Kidney glomerular epithelial cell (primary cell): Measurements from ENCODE around the gene COL20A1.

Experiments used
- DNase-seq: peaks from one replicate; lab custom pipeline; 2025; lab: John Stamatoyannopoulos, UW

COL20A1 gene

GRCh38 chr20:63321148-63321831, 28.3 kb downstream of the COL20A1 start:
- DNase-seq = no peak

- no peak for DNase-seq
Measured at GRCh38 chr20:63322146-63322932, 29.4 kb downstream of the COL20A1 start.

DNA sequence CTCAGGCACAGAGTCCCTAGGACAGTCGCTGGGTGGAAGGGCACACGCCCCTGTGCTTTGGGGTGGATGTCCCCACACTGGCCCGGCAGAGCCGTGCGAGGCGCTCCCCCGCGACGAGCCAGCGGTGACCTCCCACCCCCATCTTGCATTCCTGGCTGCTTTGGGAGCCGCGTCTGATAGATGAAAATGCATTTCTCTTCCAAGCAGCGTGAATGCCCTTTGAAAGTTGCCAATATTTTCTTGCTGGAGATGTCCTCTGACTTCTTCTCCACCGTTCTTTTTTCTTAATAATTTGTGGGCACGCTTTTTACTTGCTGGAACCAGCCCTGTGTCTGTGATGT, 29.9 kb downstream of the COL20A1 start:
- DNase-seq = no peak

DNA sequence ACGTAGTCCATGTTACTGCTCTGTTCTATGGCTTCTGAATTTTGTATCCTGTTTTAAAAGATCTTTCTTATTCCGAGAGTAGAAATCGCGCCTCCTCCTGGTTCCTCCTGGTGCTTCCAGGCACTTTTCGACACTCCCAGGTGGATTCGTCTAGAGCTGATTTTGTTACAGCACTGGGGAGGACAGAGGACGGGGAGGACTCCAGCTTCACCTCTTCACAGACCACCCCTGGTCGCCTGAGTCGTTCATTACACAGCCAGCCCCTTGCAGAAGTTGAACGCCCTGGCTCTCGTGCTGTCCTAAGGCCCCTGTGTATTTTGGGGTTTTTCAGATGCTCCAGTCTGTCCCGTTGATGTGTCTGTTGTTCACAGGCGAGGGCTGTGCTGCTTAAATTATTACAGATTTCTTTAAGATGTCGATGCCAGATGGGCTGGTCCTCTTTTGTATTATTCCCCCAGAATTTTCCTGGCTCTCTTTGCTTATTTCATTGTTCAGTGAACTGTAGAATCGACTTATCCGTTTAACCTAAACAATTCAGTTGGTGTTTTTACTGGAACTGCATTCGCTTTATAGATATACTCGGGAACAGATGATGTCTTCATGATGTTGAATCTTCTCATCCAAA, 30.5 kb downstream of the COL20A1 start:
- no peak for DNase-seq

DNA sequence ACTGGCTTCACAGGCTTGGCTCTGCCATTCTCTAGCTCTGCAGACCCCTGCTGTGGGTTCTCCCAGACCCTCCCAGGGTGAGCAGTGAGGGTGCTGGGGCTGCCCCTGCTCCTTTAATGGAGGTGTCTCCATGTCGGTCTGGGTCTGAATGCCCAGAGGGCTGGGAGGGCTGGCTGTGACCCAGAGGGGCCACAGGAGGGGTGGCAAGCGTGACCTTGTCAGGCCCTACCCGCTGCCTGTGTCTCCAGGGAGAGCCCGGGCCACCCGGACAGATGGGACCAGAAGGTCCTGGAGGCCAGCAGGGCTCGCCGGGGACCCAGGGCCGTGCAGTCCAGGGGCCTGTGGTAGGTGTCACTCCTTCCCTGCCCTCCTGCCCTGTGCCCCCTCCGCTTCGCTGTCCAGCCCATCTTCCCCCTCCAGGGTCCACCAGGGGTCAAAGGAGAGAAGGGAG, 32.1 kb downstream of the COL20A1 start:
- no peak for DNase-seq

- no peak for DNase-seq
Measured at GRCh38 chr20:63325554-63326313, 32.7 kb downstream of the COL20A1 start.

- DNase-seq = no peak
Measured at GRCh38 chr20:63326314-63327230, 33.6 kb downstream of the COL20A1 start.

DNA sequence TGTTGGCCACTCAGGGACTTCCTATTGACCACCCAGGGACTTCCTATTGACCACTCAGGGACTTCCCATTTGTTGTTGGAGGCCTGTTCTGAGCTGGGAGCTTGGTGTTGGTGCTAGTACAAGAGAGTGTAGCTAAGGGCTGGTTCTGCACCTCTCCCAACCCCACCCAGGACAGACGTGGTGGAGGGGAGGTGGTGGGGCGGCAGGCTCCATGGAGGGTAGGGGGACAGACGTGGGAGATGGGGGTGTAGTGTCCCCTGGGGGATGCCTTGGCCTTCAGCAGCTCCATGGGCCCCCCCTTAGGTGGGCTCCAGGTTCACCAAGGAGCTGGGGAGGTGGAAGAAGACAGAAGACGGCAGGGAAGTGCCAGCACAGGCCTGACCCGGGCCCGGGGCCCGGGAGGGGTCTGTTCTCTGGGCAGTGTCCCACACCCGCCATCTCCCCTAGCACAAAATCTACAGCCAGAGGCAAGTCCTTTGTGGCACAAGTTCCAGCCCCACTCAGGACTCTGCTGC, 34.3 kb downstream of the COL20A1 start:
- DNase-seq = no peak

- DNase-seq = no peak
Measured at GRCh38 chr20:63328026-63328700, 35.2 kb downstream of the COL20A1 start.

DNA sequence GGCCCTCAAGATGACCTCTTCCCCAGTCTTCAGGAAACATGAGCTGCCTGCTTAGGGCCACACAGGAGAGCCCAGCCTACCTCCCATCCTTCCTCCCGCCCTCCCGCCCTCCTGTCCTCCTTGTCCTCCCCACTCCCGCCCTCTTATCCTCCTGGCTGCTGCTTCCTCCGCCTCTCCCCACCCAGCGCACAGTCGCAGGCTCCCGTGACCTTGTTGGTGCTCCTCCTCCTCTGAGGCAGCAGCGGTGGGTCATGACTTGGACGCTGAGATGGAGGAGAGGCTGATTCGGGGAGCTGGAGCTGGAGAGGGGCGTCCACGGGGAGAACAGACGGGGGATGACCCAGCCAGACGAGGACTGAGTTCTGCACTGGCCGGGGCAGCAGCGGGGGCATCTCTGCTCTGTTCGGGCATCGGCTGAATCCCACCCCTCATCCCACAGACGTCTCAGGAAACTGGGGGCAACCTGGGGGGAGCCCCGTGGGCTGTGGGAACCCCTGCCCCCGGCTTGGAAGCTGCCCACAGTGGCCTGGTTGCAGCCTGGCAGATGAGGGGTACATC, 35.8 kb downstream of the COL20A1 start:
- no peak for DNase-seq

GRCh38 chr20:63329331-63330083, 36.5 kb downstream of the COL20A1 start:
- no peak for DNase-seq

DNA sequence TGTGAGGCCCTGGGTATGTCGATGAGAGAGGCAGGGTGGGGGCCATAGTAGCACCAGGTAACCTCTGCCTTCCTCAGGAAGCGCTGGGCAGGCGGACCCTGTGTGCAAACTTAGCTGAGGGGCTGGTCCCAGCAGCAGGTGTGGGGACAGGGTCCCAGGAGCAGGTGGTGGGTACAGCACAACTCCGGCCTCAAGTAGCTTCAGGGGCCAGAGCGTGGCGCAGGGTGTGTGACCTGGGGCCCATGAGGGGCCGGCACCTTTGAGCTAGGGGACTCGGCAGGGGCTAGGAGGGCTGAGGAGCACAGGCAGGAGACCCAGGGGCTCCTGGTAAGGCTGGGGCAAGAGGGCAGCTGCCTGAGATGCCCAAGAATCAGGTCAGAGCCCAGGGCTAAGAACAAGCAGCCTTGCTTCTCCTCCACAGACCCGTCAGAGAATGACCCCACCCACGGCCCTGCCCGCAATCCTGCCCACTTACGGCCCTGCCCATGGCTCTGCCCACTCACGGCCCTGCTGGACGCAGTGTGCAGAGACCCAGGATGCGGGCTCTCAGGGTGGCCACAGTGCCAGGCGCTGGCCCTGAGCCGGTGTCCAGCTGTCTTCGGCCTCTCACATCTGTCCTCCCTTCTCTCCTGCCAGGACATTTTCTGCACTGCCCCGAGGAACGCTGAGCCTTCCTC, 37.2 kb downstream of the COL20A1 start:
- no peak for DNase-seq

GRCh38 chr20:63330940-63331339, 38.0 kb downstream of the COL20A1 start:
- DNase-seq = no peak

GRCh38 chr20:63331741-63332400, 38.9 kb downstream of the COL20A1 start:
- no peak for DNase-seq

DNA sequence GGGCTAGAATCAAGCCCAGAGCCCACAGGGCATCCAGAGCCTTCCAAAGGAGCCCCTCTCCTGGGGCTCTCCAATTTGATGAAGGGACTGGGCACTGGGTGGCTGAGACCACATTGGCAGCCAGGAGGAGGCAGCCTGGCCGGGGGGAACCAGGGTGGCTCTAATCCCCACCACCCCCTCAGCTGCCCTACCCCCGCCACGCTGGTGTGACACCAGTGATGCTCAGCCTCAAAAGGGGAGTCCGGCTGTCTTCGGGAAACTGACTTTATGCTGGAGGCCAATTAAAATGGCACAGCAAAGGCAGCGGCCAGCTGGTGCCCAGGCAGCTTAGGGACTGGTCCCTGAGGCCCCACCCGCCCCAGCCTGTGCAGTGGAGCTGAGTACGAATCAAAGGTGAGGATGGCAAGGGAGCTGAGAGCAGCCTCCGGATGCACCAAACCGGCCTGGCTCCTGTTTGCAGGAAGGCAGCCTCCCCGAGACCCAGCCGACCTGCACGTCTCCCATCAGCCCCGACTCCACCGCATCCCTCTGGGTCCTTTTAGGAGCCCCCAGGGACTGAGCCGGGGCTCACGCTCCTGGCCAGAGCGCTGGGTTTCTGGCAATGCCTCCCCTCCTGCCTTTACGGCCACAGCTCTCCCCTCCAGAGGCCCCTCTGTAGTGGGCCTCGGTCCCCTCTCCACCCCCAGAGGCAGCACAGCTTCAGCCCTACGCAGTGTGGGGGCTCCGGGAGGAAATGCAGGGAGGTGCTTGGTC, 39.7 kb downstream of the COL20A1 start:
- no peak for DNase-seq

GRCh38 chr20:63333241-63333836, 40.4 kb downstream of the COL20A1 start:
- DNase-seq = peak; percentile 22

DNA sequence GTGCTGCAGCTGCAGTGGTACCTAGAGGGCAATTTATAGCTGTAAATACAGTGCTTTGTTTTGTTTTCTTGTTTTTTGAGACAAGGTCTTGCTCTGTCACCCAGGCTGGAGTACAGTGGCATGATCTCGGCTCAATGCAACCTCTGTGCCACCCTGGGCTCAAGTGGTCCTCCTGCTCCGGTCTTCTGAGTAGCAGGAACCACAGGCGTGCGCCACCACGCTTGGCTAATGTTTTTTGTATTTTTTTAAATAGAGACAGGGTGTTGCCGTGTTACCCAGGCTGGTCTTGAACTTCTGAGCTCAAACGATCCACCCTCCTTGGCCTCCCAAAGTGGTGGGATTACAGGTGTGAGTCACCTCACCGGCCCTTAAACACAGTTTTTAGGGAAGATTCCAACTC, 41.4 kb downstream of the COL20A1 start:
- DNase-seq = no peak
